PC-9 (cell line): Measurements from ENCODE around the gene EIF5A.

ENCODE experiments used
- CTCF ChIP-seq: fragments of 200-600 bp; sonication (generic); conservative IDR thresholded peaks from 2 replicates; pipeline ENCODE4 v1.6.1; 2017; ENCODE audit warnings: mixed run types, antibody characterized with exemption, mild to moderate bottlenecking, moderate library complexity
- EZH2 ChIP-seq: fragments of 200-600 bp; sonication (generic); IDR thresholded peaks from 2 replicates; pipeline ENCODE4 v1.8.0; 2017; ENCODE audit warnings: antibody characterized with exemption, low read depth

DNA sequence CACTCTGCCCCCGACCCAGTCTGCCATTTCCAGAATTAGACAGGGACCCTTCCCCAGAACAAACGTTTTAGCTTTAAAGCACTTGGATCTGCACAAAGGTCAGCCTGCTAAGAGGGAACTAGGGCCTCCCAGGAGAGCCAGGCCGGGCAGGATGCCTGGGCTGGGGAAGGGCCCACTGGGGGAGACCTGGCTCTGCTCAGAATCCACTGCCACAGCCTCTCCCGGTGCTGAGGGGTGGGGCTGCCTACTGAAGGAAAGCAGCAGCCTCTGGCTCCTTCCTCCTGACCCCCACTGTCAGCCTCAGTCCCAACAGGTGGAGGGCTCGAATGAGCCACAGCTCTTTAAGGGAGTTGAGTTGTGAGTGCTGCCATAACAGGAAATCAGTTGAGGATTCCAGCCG is 14.7 kb upstream of the EIF5A start:
- TF ChIP-seq CTCF (no peak), EZH2 (no peak)
